RWPE2 (cell line): ENCODE results near the gene BCL10.

ENCODE experiments used
- ATAC-seq: fragments of 200-7000 bp; cut with Tn5 transposase; 3 replicates; pipeline ENCODE4 v1.9.1; 2021; ENCODE audit warnings: low read depth
- DNase-seq: peaks from one replicate; pipeline ENCODE4 v3.0.0-alpha.2; 2020; ENCODE audit warnings: low spot score
- H3K27ac ChIP-seq: fragments of 450-650 bp; 2 replicates; pipeline ENCODE4 v1.5.1; 2017; ENCODE audit warnings: mild to moderate bottlenecking; ENCODE audit not compliant: poor library complexity, severe bottlenecking
- H3K27me3 ChIP-seq: fragments of 250-450 bp; sonication (Bioruptor Pico); 2 replicates; pipeline ENCODE4 v1.5.1; 2021; ENCODE audit warnings: mild to moderate bottlenecking, moderate library complexity; ENCODE audit not compliant: insufficient read depth, poor library complexity, severe bottlenecking
- H3K36me3 ChIP-seq: fragments of 250-450 bp; sonication (Bioruptor Pico); 2 replicates; pipeline ENCODE4 v1.5.1; 2020; ENCODE audit warnings: low read depth, mild to moderate bottlenecking, moderate library complexity
- H3K4me1 ChIP-seq: fragments of 250-450 bp; sonication (Bioruptor Pico); 2 replicates; pipeline ENCODE4 v1.5.1; 2021; ENCODE audit warnings: mild to moderate bottlenecking, moderate library complexity; ENCODE audit not compliant: insufficient read depth, poor library complexity, severe bottlenecking
- H3K4me3 ChIP-seq: fragments of 250-450 bp; sonication (Bioruptor Pico); 2 replicates; pipeline ENCODE4 v1.5.1; 2021; ENCODE audit warnings: mild to moderate bottlenecking, moderate library complexity; ENCODE audit not compliant: severe bottlenecking
- H3K9me3 ChIP-seq: fragments of 250-450 bp; sonication (Bioruptor Pico); 2 replicates; pipeline ENCODE4 v1.5.1; 2021; ENCODE audit warnings: mild to moderate bottlenecking, moderate library complexity; ENCODE audit not compliant: severe bottlenecking
- CTCF ChIP-seq: fragments of 450-650 bp; IDR thresholded peaks from one replicate; pipeline ENCODE4 v1.5.1; 2017; ENCODE audit warnings: mild to moderate bottlenecking, moderate library complexity; ENCODE audit not compliant: poor library complexity, severe bottlenecking

BCL10 gene

GRCh38 chr1:85237613-85238012 is 38.8 kb downstream of the BCL10 start:
- H3K27me3 ChIP-seq, result no peaks in the 10 kb centered on the region
- H3K27ac ChIP-seq, result no peak overlapping the region
- H3K4me1 ChIP-seq, result no peaks in the 10 kb centered on the region
- no peaks in the 10 kb centered on the region for H3K36me3 ChIP-seq
- no peak overlapping the region for H3K4me3 ChIP-seq
- no peaks in the 10 kb centered on the region for H3K9me3 ChIP-seq
- ATAC-seq, result no peak
- TF ChIP-seq CTCF, result no peak
- DNase-seq, result no peak

- ATAC-seq (no peak), DNase-seq (no peak)
- no peaks in the 10 kb centered on the region for H3K4me1 ChIP-seq
- no peak overlapping the region for H3K4me3 ChIP-seq
- no peaks in the 10 kb centered on the region for H3K27me3 ChIP-seq
- no peak overlapping the region for H3K27ac ChIP-seq
- H3K9me3 ChIP-seq, result no peaks in the 10 kb centered on the region
- TF ChIP-seq CTCF, result peak; percentile 21
- H3K36me3 ChIP-seq, result no peaks in the 10 kb centered on the region
Observed at GRCh38 chr1:85230305-85230977, 46.0 kb downstream of the BCL10 start.

GRCh38 chr1:85229574-85230097 is 46.8 kb downstream of the BCL10 start:
- no peak for ATAC-seq
- Histone ChIP-seq H3K27ac (no peak overlapping the region), H3K9me3 (no peaks in the 10 kb centered on the region), H3K27me3 (no peaks in the 10 kb centered on the region), H3K36me3 (no peaks in the 10 kb centered on the region), H3K4me1 (peaks cover 6% of the 10 kb centered on the region), H3K4me3 (no peak overlapping the region)
- no peak for DNase-seq
- no peak for TF ChIP-seq CTCF

- H3K27ac ChIP-seq, result no peak overlapping the region
- H3K9me3 ChIP-seq, result no peaks in the 10 kb centered on the region
- H3K4me1 ChIP-seq, result peaks cover 7% of the 10 kb centered on the region
- DNase-seq (no peak), ATAC-seq (no peak)
- no peak overlapping the region for H3K4me3 ChIP-seq
- no peaks in the 10 kb centered on the region for H3K27me3 ChIP-seq
- no peaks in the 10 kb centered on the region for H3K36me3 ChIP-seq
- no peak for TF ChIP-seq CTCF
Observed at GRCh38 chr1:85228972-85229371, 47.5 kb downstream of the BCL10 start.
